Smooth muscle cell (in vitro differentiated cells): ENCODE measurements around the gene FUT7. TPM values are rescaled to one million over a fixed set of nuclear protein-coding genes. Genes with fewer than 3 reads are reported as not detected.

Source experiments
- DNase-seq: peaks from one replicate; lab custom pipeline; 2025; ENCODE audit not compliant: unreplicated experiment; lab: John Stamatoyannopoulos, UW
- H2AFZ ChIP-seq: fragments of 200-600 bp; sonication (generic); 2 replicates; pipeline ENCODE4 v1.6.0; 2016; ENCODE audit warnings: antibody characterized with exemption, low read depth, mild to moderate bottlenecking
- H3F3A ChIP-seq: fragments of 200-600 bp; sonication (generic); 2 replicates; pipeline ENCODE4 v1.6.0; 2017; ENCODE audit warnings: antibody characterized with exemption, low read depth
- H3K27ac ChIP-seq: fragments of 200-600 bp; sonication (generic); 2 replicates; pipeline ENCODE4 v1.5.1; 2016; ENCODE audit warnings: low read depth, mild to moderate bottlenecking
- H3K27me3 ChIP-seq: fragments of 200-600 bp; sonication (generic); 2 replicates; pipeline ENCODE4 v1.6.1; 2016; ENCODE audit warnings: low read depth, mild to moderate bottlenecking
- H3K36me3 ChIP-seq: fragments of 200-600 bp; sonication (generic); 2 replicates; pipeline ENCODE4 v1.5.1; 2016; ENCODE audit warnings: low read depth
- H3K4me1 ChIP-seq: fragments of 200-600 bp; sonication (generic); 2 replicates; pipeline ENCODE4 v1.5.1; 2016; ENCODE audit warnings: low read depth
- H3K4me2 ChIP-seq: fragments of 200-600 bp; sonication (generic); 2 replicates; pipeline ENCODE4 v1.6.0; 2016; ENCODE audit warnings: mild to moderate bottlenecking
- H3K4me3 ChIP-seq: fragments of 200-600 bp; sonication (generic); 2 replicates; pipeline ENCODE4 v1.5.1; 2016; ENCODE audit warnings: mild to moderate bottlenecking
- H3K79me2 ChIP-seq: fragments of 200-600 bp; sonication (generic); 2 replicates; pipeline ENCODE4 v1.6.0; 2016; ENCODE audit warnings: low read depth, mild to moderate bottlenecking
- H3K9ac ChIP-seq: fragments of 200-600 bp; sonication (generic); 2 replicates; pipeline ENCODE4 v1.6.0; 2016; ENCODE audit warnings: low read depth
- H3K9me3 ChIP-seq: fragments of 200-600 bp; sonication (generic); replicated peaks from 2 replicates; pipeline ENCODE4 v1.5.1; 2016; ENCODE audit warnings: low read depth
- H4K20me1 ChIP-seq: fragments of 200-600 bp; sonication (generic); 2 replicates; pipeline ENCODE4 v1.6.0; 2016; ENCODE audit warnings: low read depth
- WGBS: methylation state at CpG from one replicate; pipeline ENCODE4 v1.1.7; 2016; ENCODE audit warnings: low lambda C conversion rate; 5-methylcytosine and 5-hydroxymethylcytosine counted together
- polyA plus RNA-seq: library from polyadenylated mRNA; unstranded; fragments of >200 nt; fragmentation: Nextera tagmentation; extraction: Ambion mirVana; gene quantifications from 2 replicates; pipeline ENCODE4 v1.2.1, GENCODE V29; 2016
- total RNA-seq: library from RNA; depleted of rRNA; stranded (reverse); fragments of >200 nt; gene quantifications from 2 replicates; pipeline ENCODE4 v1.2.3, GENCODE V29; 2014
- TF ChIP-seq, protein P1 (sequence below): fragments of 200-600 bp; sonication (generic); IDR thresholded peaks from 2 replicates; pipeline ENCODE4 v1.5.1; 2017; ENCODE audit warnings: borderline replicate concordance, mild to moderate bottlenecking, antibody characterized with exemption; ENCODE audit not compliant: insufficient read depth, poor library complexity, severe bottlenecking

The FUT7 gene
- total and polyA plus RNA-seq, 2 experiments from 2014 or later: not detected

GRCh38 chr9:137078701-137079400 lies 47.0 kb upstream of the FUT7 start:
- no peaks in the 10 kb centered on the region for H3K27me3 ChIP-seq
- peaks cover 30% of the 10 kb centered on the region for H4K20me1 ChIP-seq
- H3K27ac ChIP-seq: no peak overlapping the region
- no peak overlapping the region for H2AFZ ChIP-seq
- peak overlapping the region; percentile 99 for H3K4me2 ChIP-seq
- H3K9ac ChIP-seq: no peak overlapping the region
- H3K36me3 ChIP-seq: no peaks in the 10 kb centered on the region
- TF ChIP-seq, protein P1, sequence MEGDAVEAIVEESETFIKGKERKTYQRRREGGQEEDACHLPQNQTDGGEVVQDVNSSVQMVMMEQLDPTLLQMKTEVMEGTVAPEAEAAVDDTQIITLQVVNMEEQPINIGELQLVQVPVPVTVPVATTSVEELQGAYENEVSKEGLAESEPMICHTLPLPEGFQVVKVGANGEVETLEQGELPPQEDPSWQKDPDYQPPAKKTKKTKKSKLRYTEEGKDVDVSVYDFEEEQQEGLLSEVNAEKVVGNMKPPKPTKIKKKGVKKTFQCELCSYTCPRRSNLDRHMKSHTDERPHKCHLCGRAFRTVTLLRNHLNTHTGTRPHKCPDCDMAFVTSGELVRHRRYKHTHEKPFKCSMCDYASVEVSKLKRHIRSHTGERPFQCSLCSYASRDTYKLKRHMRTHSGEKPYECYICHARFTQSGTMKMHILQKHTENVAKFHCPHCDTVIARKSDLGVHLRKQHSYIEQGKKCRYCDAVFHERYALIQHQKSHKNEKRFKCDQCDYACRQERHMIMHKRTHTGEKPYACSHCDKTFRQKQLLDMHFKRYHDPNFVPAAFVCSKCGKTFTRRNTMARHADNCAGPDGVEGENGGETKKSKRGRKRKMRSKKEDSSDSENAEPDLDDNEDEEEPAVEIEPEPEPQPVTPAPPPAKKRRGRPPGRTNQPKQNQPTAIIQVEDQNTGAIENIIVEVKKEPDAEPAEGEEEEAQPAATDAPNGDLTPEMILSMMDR: no peak
- peaks cover 14% of the 10 kb centered on the region for H3F3A ChIP-seq
- H3K4me3 ChIP-seq: peak overlapping the region; percentile 71
- no peaks in the 10 kb centered on the region for H3K79me2 ChIP-seq
- no peaks in the 10 kb centered on the region for H3K9me3 ChIP-seq
- no peak for DNase-seq
- peaks cover 12% of the 10 kb centered on the region for H3K4me1 ChIP-seq
- WGBS: 44% methylated on average over 50 of the region's 51 CpGs

GRCh38 chr9:137077758-137078693 lies 46.1 kb upstream of the FUT7 start:
- peak overlapping the region; percentile 99 for H3K4me2 ChIP-seq
- TF ChIP-seq, protein P1: no peak
- no peaks in the 10 kb centered on the region for H3K27me3 ChIP-seq
- peak overlapping the region; percentile 71 for H3K4me3 ChIP-seq
- H3K79me2 ChIP-seq: no peaks in the 10 kb centered on the region
- H3F3A ChIP-seq: peaks cover 13% of the 10 kb centered on the region
- H3K9me3 ChIP-seq: no peaks in the 10 kb centered on the region
- 9% methylated on average over 41 of the region's 76 CpGs for WGBS
- H3K27ac ChIP-seq: no peak overlapping the region
- no peak overlapping the region for H2AFZ ChIP-seq
- no peaks in the 10 kb centered on the region for H3K36me3 ChIP-seq
- H3K4me1 ChIP-seq: peaks cover 8% of the 10 kb centered on the region
- DNase-seq: no peak
- no peak overlapping the region for H3K9ac ChIP-seq
- H4K20me1 ChIP-seq: peaks cover 30% of the 10 kb centered on the region

DNA sequence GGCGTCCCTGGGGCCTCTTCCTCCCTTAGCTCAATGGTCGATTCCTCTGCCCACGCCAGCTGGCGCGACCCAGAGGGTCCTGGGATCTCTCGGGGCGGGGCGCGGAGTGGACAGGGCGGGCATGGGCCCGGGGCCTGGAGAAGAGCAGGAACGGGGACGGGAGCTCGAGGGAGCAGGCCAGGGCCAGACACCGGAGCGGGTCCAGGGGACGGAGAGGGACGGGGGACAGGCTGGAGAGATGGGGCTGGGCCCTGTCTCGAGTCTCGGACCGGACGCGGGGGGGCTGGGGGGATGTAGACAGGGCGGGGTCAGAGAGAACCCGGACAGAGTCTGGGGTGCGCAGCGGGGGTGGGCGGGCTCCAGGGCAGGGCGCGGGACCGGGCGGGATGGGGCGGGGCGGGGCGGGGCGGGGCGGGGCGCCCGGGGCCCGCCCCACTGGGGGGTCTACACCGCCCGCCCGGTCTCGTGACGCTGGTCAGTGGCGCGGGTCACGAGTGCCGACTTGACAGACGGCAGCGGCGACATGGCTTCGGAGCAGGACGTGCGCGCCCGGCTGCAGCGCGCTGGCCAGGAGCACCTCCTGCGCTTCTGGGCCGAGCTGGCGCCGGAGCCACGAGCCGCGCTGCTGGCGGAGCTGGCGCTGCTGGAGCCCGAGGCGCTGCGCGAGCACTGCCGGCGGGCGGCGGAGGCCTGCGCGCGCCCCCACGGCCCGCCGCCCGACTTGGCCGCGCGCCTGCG lies 45.3 kb upstream of the FUT7 start, which contains the start of gene UAP1L1:
Gene UAP1L1, plus strand, starts transcription at position 508 of the 738 bp plus-strand sequence. Its CDS starts 16 bp downstream, at position 524.
- TF ChIP-seq, protein P1: no peak
- Histone ChIP-seq H4K20me1 (peaks cover 30% of the 10 kb centered on the region), H3K79me2 (no peaks in the 10 kb centered on the region), H3F3A (peaks cover 7% of the 10 kb centered on the region), H2AFZ (peak within 1 kb of the TSS; percentile 69), H3K4me3 (peak within 1 kb of the TSS; percentile 71), H3K36me3 (no peaks in the 10 kb centered on the region), H3K4me2 (peak within 1 kb of the TSS; percentile 99), H3K9ac (no peak within 1 kb of the TSS), H3K4me1 (peaks cover 8% of the 10 kb centered on the region), H3K9me3 (no peaks in the 10 kb centered on the region), H3K27me3 (no peaks in the 10 kb centered on the region), H3K27ac (no peak within 1 kb of the TSS)
- peak; percentile 30 for DNase-seq
- WGBS: 7% methylated on average over 35 of the region's 87 CpGs
